ENCODE measurements around the gene C17orf107. TPM values are rescaled to one million over a fixed set of nuclear protein-coding genes. Genes with fewer than 3 reads are reported as not detected.

Gene C17orf107
- total RNA-seq, 1 experiment from 2014 or later = 1.7 TPM

GRCh38 chr17:4886830-4887229 lies 12.5 kb upstream of the C17orf107 start:
- no peak for DNase-seq (ENCODE audit: low read depth, low spot score)
- ChIA-PET CTCF (no interaction called here), RAD21 (ENCODE audit: low non-redundant PET in 1 of 2, low total read pairs in 2 of 2, uncharacterized antibody in 2 of 2, unreplicated experiment in 2 of 2) (no interaction called here), POLR2A (no interaction called here)
- Histone ChIP-seq H3K4me1 (ENCODE audit: control insufficient read depth in 1 of 2, insufficient read depth in 2 of 2, low read length in 2 of 2) (no peaks in the 10 kb centered on the region), H3K79me2 (ENCODE audit: insufficient read depth, low read length) (no peaks in the 10 kb centered on the region), H3K4me3 (replicated peaks in 1 of 2; ENCODE audit: low read depth in 1 of 2, low read length in 2 of 2) (no peak overlapping the region), H3K9me2 (ENCODE audit: insufficient read depth) (no peaks in the 10 kb centered on the region), H3K9ac (ENCODE audit: low read length) (no peak overlapping the region), H4K20me1 (ENCODE audit: insufficient read depth) (no peaks in the 10 kb centered on the region), H3K9me3 (ENCODE audit: control insufficient read depth in 1 of 2, insufficient read depth in 1 of 2, low read depth in 1 of 2, low read length in 2 of 2) (no peaks in the 10 kb centered on the region), H3K27ac (ENCODE audit: low read depth, low read length) (no peak overlapping the region), H3K36me3 (ENCODE audit: control insufficient read depth in 1 of 2, insufficient read depth in 2 of 2, low read length in 2 of 2) (peaks cover 26 to 29% of the 10 kb centered on the region in 2 experiments), H3K4me2 (ENCODE audit: low read length) (no peak overlapping the region), H2AFZ (ENCODE audit: low read depth, low read length, poor library complexity, severe bottlenecking) (no peak overlapping the region), H3K27me3 (ENCODE audit: insufficient read depth, low read length) (no peaks in the 10 kb centered on the region)
- no peak for TF ChIP-seq ZNF274 (IDR thresholded peaks at IDR 0.05; ENCODE audit: low read depth, low read length)
- no peak for TF ChIP-seq CEBPB (IDR thresholded peaks at IDR 0.05; ENCODE audit: low read depth)
- no peak for TF ChIP-seq ZBTB33 (IDR thresholded peaks at IDR 0.05; ENCODE audit: extremely low read depth, insufficient replicate concordance, low read length)
- no peak for TF ChIP-seq REST (IDR thresholded peaks at IDR 0.05; ENCODE audit: low read depth)
- no peak for TF ChIP-seq POLR2A (IDR thresholded peaks at IDR 0.05; ENCODE audit: borderline replicate concordance, extremely low read depth, insufficient read depth, insufficient read length)
- TF ChIP-seq SP1 (IDR thresholded peaks at IDR 0.05; ENCODE audit: low read depth) = no peak
- TF ChIP-seq CBX3 (IDR thresholded peaks at IDR 0.05; ENCODE audit: low read depth) = no peak
- TF ChIP-seq EGR1 (IDR thresholded peaks at IDR 0.05; ENCODE audit: low read depth) = no peak
- TF ChIP-seq CTCF (IDR thresholded peaks at IDR 0.05 in 2 of 3, conservative IDR thresholded peaks at IDR 0.05 in 1 of 3; ENCODE audit: borderline replicate concordance in 1 of 3, insufficient read depth in 1 of 3, low read depth in 2 of 3, low read length in 2 of 3) = no peak
- TF ChIP-seq ATF3 (IDR thresholded peaks at IDR 0.05) = no peak
- no peak for ATAC-seq
- no TSS peak for BruUV-seq (replicated peaks)
- intact Hi-C loops (cut with micrococcal nuclease) = loop anchor here (10.0 kb wide), 1 partner anchor 52 kb away; the partner anchor contains the start of gene MINK1
